SJCRH30 (cell line): ENCODE data around the gene ITPR2. TPM values are rescaled to one million over a fixed set of nuclear protein-coding genes. Genes with fewer than 3 reads are reported as not detected.
"Not testable (repeated sequence)": the region's sequence is repeated elsewhere in the genome, so short reads cannot be mapped to it uniquely, and the experiment has no call there.

Source experiments
- DNase-seq, 2 experiments: peaks; one replicate each; pipeline ENCODE4 v3.0.0-alpha.2; 2015 to 2020
- H3K27ac ChIP-seq: fragments of 250-450 bp; sonication (Bioruptor Pico); 2 replicates; pipeline ENCODE4 v1.5.1; 2020; ENCODE audit warnings: mild to moderate bottlenecking, moderate library complexity
- H3K27me3 ChIP-seq: fragments of 250-450 bp; sonication (Bioruptor Pico); 2 replicates; pipeline ENCODE4 v1.5.1; 2020; ENCODE audit warnings: mild to moderate bottlenecking, moderate library complexity
- H3K36me3 ChIP-seq: fragments of 250-450 bp; sonication (Bioruptor Pico); 2 replicates; pipeline ENCODE4 v1.5.1; 2020; ENCODE audit warnings: mild to moderate bottlenecking, moderate library complexity
- H3K4me1 ChIP-seq: fragments of 250-450 bp; sonication (Bioruptor Pico); 2 replicates; pipeline ENCODE4 v1.5.1; 2020; ENCODE audit warnings: mild to moderate bottlenecking, moderate library complexity
- H3K4me3 ChIP-seq: fragments of 250-450 bp; sonication (Bioruptor Pico); 2 replicates; pipeline ENCODE4 v1.5.1; 2020; ENCODE audit warnings: mild to moderate bottlenecking, moderate library complexity
- H3K9me3 ChIP-seq: fragments of 250-450 bp; sonication (Bioruptor Pico); replicated peaks from 2 replicates; pipeline ENCODE4 v1.5.1; 2020; ENCODE audit warnings: mild to moderate bottlenecking, moderate library complexity
- total RNA-seq: library from RNA; depleted of rRNA; stranded (reverse); fragments of >200 nt; shearing (Covaris generic); gene quantifications from 2 replicates; pipeline ENCODE4 v1.2.3, GENCODE V29; 2014

Gene ITPR2
- total RNA-seq, 1 experiment from 2014 or later: 8.7 TPM

DNA sequence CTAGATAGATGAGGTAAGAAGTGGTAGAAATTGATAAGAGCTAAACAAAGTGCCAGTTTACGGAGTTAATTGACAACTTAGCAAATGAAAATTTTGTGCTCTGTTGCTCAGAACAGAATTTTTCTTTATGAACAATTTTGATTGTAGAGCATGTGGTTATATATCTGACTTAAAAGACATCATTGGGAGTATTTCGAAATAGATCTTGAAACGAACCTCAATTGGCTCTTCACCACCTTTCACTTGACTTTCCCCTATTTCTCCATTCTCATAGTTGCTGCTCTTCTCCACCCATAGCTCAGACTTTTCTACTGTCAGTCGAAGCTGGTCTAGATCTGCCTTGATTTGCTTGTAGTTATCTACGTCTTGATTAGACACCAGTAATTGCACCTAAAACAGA, 212.1 kb downstream of the ITPR2 start:
- H3K9me3 ChIP-seq: no peaks in the 10 kb centered on the region
- no peaks in the 10 kb centered on the region for H3K36me3 ChIP-seq
- H3K4me3 ChIP-seq: no peak overlapping the region
- no peak overlapping the region for H3K27ac ChIP-seq
- H3K4me1 ChIP-seq: no peaks in the 10 kb centered on the region
- no peaks in the 10 kb centered on the region for H3K27me3 ChIP-seq
- DNase-seq: no peak

DNA sequence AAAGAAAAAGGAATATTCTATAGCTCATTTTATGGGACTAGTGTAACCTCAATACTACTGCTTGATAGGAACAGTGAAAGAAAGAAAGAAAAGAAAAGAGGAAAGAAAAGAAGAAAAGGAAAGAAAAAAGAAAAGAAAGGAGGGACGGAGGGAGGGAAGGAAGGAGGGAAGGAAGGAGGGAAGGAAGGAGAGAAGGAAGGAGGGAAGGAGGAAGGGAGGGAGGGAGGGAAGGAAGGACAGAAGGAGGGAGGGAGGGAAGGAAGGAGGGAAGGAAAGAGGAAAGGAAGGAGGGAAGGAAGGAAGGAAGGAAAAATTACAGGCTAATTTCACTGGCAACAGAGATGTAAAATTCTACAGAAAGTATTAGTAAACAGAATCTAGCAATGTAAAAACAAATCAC, 215.5 kb downstream of the ITPR2 start:
- Histone ChIP-seq H3K4me3 (no peak overlapping the region), H3K27me3 (no peaks in the 10 kb centered on the region), H3K4me1 (no peaks in the 10 kb centered on the region), H3K9me3 (no peaks in the 10 kb centered on the region), H3K36me3 (no peaks in the 10 kb centered on the region), H3K27ac (no peak overlapping the region)
- DNase-seq: no peak

DNA sequence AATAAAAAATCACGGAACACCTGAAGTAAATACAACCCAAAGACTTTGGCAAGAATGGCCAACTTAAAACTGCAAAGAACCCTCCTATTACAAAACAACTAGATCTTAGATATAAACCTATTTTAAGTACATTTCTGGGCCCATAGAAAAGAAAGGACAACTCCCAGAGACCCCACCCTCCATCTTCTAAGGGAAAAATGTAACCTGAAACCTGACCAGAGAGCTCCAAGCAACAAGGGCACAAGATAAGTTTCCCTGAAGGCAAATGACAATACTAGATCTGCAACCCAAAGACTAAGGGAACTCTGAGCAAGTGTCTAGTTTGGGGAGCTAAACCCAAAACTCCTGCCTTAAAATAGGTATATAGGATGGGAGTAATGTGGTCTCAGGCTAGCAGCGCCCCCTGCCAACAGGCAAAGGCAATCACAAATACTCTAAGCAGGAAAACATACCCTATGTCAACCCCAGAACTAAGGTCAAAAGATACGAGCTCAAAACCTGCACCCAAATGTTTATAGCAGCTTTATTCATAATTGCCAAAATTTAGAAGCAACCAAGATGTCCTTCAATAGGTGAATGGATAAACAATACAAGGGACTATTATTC, 218.9 kb downstream of the ITPR2 start:
- DNase-seq: peak; percentile 33 to 60
- no peaks in the 10 kb centered on the region for H3K27me3 ChIP-seq
- H3K36me3 ChIP-seq: no peaks in the 10 kb centered on the region
- no peaks in the 10 kb centered on the region; the same call in 1 of the 2 replicates for H3K4me1 ChIP-seq
- no peak overlapping the region for H3K4me3 ChIP-seq
- no peak overlapping the region for H3K27ac ChIP-seq
- H3K9me3 ChIP-seq: no peaks in the 10 kb centered on the region

DNA sequence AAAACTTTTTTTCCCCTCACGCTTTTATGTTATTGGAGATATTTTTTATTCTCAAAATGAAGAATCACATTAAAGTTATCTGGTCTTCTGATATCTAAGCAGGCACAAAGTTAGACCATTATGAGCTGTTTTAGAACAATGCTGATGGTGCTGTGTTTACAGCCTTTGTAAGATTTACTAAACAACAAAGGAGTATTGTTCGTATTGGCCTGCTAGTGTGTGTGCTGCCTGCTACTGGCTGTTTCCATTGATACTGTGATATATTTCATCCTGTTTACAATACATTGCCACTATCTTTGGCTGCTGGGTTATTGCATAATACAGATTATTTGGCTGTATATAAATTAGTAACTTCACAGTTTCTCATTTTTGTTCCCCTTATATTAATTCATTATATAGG, 220.8 kb downstream of the ITPR2 start:
- no peak overlapping the region for H3K27ac ChIP-seq
- H3K27me3 ChIP-seq: no peaks in the 10 kb centered on the region
- H3K4me3 ChIP-seq: no peak overlapping the region
- no peaks in the 10 kb centered on the region; the same call in 1 of the 2 replicates for H3K4me1 ChIP-seq
- DNase-seq: no peak
- no peaks in the 10 kb centered on the region for H3K36me3 ChIP-seq
- H3K9me3 ChIP-seq: no peaks in the 10 kb centered on the region

DNA sequence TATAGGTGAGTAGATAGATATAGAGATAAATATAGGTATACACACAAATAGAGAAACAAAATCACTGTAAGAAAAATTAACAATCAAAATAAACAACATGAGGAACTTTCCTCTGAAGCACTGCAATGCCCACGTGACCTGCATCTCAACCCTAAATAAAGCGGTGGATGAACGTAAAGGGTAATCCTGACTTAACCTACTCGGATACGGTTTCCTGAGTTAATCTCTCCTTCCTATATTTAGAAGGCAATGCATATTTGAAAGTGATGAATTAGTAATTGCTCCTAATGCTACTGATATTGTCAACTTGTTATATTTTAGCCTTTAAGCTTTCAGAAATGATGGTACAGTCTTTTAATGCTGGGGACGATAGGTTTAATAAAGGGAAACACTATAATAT, 221.4 kb downstream of the ITPR2 start:
- Histone ChIP-seq H3K27ac (no peak overlapping the region), H3K27me3 (no peaks in the 10 kb centered on the region), H3K36me3 (no peaks in the 10 kb centered on the region), H3K9me3 (no peaks in the 10 kb centered on the region), H3K4me3 (no peak overlapping the region), H3K4me1 (no peaks in the 10 kb centered on the region; the same call in 1 of the 2 replicates)
- peak in 1 of 2 experiments; percentile 20 for DNase-seq

DNA sequence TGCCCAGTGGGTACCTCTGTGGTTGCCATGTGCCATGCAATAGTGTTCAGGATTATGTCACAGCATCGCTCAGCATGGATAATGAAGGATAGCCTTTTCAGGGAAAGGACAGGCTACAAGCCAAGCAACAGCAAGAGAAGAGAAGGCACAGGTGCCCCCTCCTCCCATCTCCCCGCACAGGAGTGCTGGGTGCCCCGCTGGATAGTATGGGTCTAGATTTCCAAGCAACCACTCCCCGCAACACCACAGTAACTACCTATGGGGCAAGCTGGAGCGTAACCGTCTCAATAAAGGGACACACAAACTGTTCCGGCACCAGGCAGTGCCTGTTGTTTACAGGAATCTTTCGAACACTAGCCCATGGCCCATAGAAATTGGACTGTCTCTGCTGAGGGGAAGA, 222.2 kb downstream of the ITPR2 start:
- Histone ChIP-seq H3K9me3 (no peaks in the 10 kb centered on the region), H3K4me3 (no peak overlapping the region), H3K4me1 (no peaks in the 10 kb centered on the region; the same call in 1 of the 2 replicates), H3K27me3 (no peaks in the 10 kb centered on the region), H3K27ac (no peak overlapping the region), H3K36me3 (no peaks in the 10 kb centered on the region)
- DNase-seq: no peak

DNA sequence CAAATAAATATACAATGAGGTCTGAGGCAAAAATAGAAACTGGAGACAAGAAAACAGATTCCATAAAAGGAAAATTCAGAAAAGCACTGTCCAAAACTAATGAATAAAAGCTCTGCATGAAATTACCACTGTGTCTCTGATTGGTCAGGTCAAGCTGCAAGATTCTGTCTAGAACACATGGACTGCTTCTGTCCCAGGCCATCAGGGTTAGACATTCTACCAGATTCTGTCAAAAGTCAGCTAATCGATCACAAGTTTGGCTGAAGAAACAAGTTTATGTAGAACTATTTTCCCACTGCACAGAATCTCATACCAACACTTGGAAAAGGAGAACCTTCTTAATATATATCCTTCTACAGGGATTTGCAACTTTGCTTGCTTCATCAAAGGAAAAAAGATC, 223.0 kb downstream of the ITPR2 start:
- H3K4me3 ChIP-seq: no peak overlapping the region
- DNase-seq: no peak
- no peaks in the 10 kb centered on the region for H3K36me3 ChIP-seq
- no peak overlapping the region for H3K27ac ChIP-seq
- no peaks in the 10 kb centered on the region; the same call in 1 of the 2 replicates for H3K4me1 ChIP-seq
- H3K27me3 ChIP-seq: no peaks in the 10 kb centered on the region
- H3K9me3 ChIP-seq: no peaks in the 10 kb centered on the region

DNA sequence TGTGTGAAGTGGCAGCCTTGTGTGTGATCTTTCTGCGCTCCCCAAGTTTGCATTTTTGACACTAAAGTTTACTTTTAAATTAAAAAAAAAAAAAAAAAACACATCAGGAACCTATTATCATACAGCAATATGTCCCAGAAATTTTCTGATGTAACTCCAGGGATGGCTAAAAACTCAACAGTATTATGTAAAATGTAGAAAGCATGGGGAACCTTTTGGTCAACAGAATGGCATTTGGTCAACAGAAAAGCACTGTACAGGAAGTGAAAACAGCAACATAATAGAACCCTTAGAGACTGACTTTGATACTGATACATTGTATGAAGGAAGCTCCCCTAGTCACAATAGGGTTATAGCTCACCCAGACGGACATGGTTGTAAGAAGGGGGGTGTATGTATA, 224.3 kb downstream of the ITPR2 start:
- no peak overlapping the region for H3K4me3 ChIP-seq
- no peak overlapping the region for H3K27ac ChIP-seq
- no peaks in the 10 kb centered on the region for H3K9me3 ChIP-seq
- H3K36me3 ChIP-seq: no peaks in the 10 kb centered on the region
- no peak for DNase-seq
- H3K4me1 ChIP-seq: no peaks in the 10 kb centered on the region; the same call in 1 of the 2 replicates
- H3K27me3 ChIP-seq: no peaks in the 10 kb centered on the region

DNA sequence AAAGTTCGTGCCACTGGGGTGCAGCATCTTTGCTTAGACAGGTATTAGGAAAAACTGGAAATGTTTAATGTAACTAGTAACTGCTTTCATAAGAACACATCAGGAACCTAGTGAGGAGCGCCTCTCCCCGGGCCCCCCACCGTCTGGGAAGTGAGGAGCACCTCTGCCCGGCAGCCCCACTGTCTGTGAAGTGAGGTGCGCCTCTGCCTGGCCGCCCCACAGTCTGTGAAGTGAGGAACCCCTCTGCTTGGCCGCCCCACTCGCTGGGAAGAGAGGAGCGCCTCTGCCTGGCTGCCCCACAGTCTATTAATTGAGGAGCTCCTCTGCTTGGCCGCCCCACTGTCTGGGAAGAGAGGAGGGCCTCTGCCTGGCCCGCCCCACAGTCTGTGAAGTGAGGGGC, 224.7 kb downstream of the ITPR2 start:
- H3K27ac ChIP-seq: no peak overlapping the region
- no peaks in the 10 kb centered on the region for H3K36me3 ChIP-seq
- H3K9me3 ChIP-seq: no peaks in the 10 kb centered on the region
- no peaks in the 10 kb centered on the region for H3K27me3 ChIP-seq
- no peak overlapping the region for H3K4me3 ChIP-seq
- H3K4me1 ChIP-seq: no peaks in the 10 kb centered on the region; the same call in 1 of the 2 replicates
- DNase-seq: no peak

DNA sequence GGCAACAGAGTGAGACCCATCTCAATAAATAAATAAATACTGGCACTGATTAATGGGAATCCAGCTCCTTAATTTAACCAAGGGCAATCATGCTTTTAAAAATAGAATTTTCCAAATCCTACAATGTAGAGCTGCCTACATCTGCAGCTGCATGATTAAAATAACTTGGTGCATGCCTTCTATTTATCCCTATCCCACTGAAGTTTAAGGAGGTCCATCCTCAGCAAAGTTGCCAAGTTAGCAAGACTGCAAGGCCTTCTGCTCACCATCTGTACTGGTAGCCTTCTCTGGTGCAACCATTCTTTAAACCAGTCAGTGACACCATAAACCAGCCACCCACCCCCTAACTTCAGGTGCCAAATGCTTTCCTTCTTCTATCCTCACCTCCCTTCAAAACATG, 226.1 kb downstream of the ITPR2 start:
- Histone ChIP-seq H3K9me3 (no peaks in the 10 kb centered on the region), H3K4me3 (no peak overlapping the region), H3K27me3 (no peaks in the 10 kb centered on the region), H3K36me3 (no peaks in the 10 kb centered on the region), H3K4me1 (no peaks in the 10 kb centered on the region; the same call in 1 of the 2 replicates), H3K27ac (no peak overlapping the region)
- DNase-seq: no peak

DNA sequence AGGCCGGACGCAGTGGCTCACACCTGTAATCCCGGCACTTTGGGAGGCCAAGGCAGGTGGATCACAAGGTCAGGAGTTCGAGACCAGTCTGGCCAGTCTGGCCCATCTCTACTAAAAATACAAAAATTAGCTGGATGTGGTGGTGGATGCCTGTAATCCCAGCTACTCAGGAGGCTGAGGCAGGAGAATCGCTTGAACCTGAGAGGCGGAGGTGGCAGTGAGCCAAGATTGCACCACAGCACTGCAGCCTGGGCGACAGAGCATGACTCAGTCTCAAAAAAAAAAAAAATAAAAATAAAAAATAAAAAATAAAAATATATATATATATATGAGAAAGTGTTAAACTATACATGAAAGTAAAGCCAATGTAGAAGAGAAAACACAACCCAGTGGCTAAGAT, 228.2 kb downstream of the ITPR2 start:
- not testable (repeated sequence) for H3K36me3 ChIP-seq, DNase-seq, H3K27me3 ChIP-seq, H3K9me3 ChIP-seq, H3K27ac ChIP-seq, H3K4me3 ChIP-seq, H3K4me1 ChIP-seq

DNA sequence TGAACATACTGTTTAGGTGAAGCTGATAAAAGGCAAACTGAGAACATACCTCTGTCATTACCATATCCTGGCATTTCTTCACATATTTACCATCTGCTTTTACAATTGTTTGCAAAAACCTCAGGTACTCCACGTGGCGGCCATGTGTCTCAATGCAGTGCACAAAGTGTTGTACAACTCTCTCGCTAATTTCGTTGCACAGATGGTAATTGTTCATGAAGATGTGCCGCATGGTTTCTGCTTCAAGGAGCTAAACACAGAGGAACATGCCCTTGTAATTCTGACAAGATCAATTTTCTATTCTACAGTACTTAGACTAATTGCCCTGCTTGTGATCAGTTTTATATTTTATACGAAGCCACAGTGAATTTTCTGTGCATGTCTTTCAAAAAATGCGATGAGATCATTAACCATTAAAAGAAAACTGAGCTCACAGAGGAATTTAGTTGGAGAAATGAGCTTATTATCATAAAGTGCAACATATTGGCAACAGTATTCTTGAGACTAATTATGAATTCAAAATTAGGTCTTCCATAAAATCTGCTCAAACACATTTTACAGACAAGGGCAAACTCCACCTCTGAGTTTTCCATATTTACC, 233.8 kb downstream of the ITPR2 start:
- no peaks in the 10 kb centered on the region for H3K4me1 ChIP-seq
- no peak overlapping the region for H3K4me3 ChIP-seq
- DNase-seq: no peak
- H3K9me3 ChIP-seq: no peaks in the 10 kb centered on the region
- no peaks in the 10 kb centered on the region for H3K36me3 ChIP-seq
- no peaks in the 10 kb centered on the region for H3K27me3 ChIP-seq
- H3K27ac ChIP-seq: no peak overlapping the region

DNA sequence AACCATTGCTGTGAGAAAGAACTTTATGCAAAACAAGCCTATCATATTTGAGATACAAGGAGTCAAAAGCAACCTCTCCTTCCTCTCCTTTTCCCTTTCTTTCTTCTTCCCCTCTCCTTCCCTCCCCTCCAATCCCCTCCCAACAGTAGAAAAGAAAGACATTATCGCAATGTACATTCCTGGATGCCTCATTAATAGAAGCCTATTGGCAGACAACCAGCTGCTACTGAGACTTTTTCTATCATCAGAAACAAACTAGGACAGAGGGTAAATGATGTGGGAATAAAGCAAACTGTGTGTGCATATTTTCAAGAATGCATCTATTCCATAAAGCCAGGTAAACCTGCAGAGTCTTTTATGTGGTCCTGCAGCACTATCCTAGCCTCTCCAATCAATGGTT, 237.2 kb downstream of the ITPR2 start:
- Histone ChIP-seq H3K36me3 (no peaks in the 10 kb centered on the region), H3K4me1 (no peaks in the 10 kb centered on the region), H3K4me3 (no peak overlapping the region), H3K27me3 (no peaks in the 10 kb centered on the region), H3K9me3 (no peaks in the 10 kb centered on the region), H3K27ac (no peak overlapping the region)
- DNase-seq: no peak

DNA sequence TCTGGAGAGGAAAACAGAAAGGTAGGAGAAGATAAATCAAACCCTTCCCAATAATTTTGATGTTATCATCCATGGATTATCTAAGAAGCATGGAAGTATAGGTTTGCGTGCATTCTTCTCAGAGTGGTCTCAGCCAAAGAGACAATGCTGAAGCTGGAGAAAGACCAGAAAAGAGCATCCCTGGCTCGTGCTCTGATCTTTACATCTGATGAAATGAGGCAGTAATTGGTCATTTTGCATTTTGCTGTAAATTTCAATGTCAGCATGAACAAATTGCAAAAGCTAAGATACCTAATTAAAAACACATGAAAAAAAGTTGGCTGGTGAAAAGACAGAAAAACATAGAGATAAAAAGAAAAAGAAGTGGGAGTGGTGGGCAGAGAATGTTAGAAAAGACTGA, 252.4 kb downstream of the ITPR2 start:
- H3K27ac ChIP-seq: no peak overlapping the region
- H3K9me3 ChIP-seq: no peaks in the 10 kb centered on the region

DNA sequence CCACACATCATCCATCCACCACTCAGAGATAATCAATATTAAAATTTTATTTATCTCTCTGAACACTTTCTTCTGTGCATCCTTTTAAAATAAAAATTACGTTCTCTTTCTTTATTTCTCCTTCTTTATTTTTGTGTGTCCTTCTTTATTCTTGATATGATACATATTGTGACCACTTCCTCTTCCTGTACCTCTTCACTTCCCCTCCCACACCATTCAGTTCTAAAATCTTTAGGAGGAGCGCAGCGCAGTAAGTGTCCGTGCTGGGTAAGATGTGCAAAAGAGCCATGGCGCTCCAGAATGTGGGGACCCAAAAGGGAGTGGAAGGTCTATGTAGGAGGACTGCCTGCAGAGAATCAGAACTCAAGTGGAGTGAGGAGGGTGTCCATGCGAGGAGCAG, 256.7 kb downstream of the ITPR2 start:
- no peak overlapping the region for H3K4me3 ChIP-seq
- H3K4me1 ChIP-seq: no peaks in the 10 kb centered on the region
- H3K36me3 ChIP-seq: no peaks in the 10 kb centered on the region
- no peak for DNase-seq
- H3K27ac ChIP-seq: no peak overlapping the region
- H3K27me3 ChIP-seq: no peaks in the 10 kb centered on the region
- H3K9me3 ChIP-seq: no peaks in the 10 kb centered on the region; the same call in 1 of the 2 replicates

More for the DNA sequence above, 252.4 kb downstream of the ITPR2 start:
- Histone ChIP-seq H3K4me1 (no peaks in the 10 kb centered on the region), H3K4me3 (no peak overlapping the region), H3K27me3 (no peaks in the 10 kb centered on the region), H3K36me3 (no peaks in the 10 kb centered on the region)
- DNase-seq: no peak
